ENCODE measurements around the gene SPRYD7.

The SPRYD7 gene

GRCh38 chr13:49898792-49899191, 37.3 kb downstream of the SPRYD7 start:
- Mint-ChIP-seq H3K4me3 (no peak overlapping the region), H3K27ac (no peak overlapping the region), H3K36me3 (ENCODE audit: low read depth) (no peaks in the 10 kb centered on the region), H3K4me1 (no peaks in the 10 kb centered on the region), H3K27me3 (ENCODE audit: low read depth) (no peaks in the 10 kb centered on the region), H3K9me3 (peaks cover 11% of the 10 kb centered on the region)
- TF ChIP-seq CTCF (IDR thresholded peaks at IDR 0.05; ENCODE audit: unreplicated experiment in 3 of 3): no peak

GRCh38 chr13:49897713-49898112, 38.4 kb downstream of the SPRYD7 start:
- TF ChIP-seq CTCF (IDR thresholded peaks at IDR 0.05; ENCODE audit: unreplicated experiment in 3 of 3): no peak
- H3K36me3 Mint-ChIP-seq (ENCODE audit: low read depth): no peaks in the 10 kb centered on the region
- no peaks in the 10 kb centered on the region for H3K4me1 Mint-ChIP-seq
- no peak overlapping the region for H3K4me3 Mint-ChIP-seq
- H3K27me3 Mint-ChIP-seq (ENCODE audit: low read depth): no peaks in the 10 kb centered on the region
- peaks cover 11% of the 10 kb centered on the region for H3K9me3 Mint-ChIP-seq
- no peak overlapping the region for H3K27ac Mint-ChIP-seq

DNA sequence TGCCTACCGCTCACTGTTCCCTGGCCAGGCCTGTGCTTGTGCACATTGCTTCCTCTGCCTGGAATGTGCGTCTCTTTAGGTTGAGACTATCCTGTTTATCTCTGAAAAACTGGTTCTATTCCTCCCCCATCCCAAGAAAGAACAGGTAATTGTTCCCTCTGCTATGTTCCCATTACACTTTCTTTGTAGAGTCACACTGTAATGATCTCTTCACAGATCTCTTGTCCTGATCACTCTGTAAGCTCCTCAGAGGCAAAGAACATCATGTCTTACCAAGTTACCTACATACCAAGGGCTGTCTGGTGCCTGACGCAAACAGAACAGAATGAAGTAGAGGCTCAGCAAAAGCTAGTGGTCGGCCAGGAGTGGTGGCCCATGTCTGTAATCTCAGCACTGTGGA, 40.3 kb downstream of the SPRYD7 start:
- Mint-ChIP-seq H3K4me3 (no peak overlapping the region), H3K27me3 (ENCODE audit: low read depth) (no peaks in the 10 kb centered on the region), H3K9me3 (peaks cover 11% of the 10 kb centered on the region), H3K4me1 (no peaks in the 10 kb centered on the region), H3K36me3 (ENCODE audit: low read depth) (no peaks in the 10 kb centered on the region), H3K27ac (no peak overlapping the region)
- no peak for TF ChIP-seq CTCF (IDR thresholded peaks at IDR 0.05; ENCODE audit: unreplicated experiment in 3 of 3)

- Mint-ChIP-seq H3K9me3 (peaks cover 15% of the 10 kb centered on the region), H3K27ac (no peak overlapping the region), H3K4me3 (no peak overlapping the region), H3K36me3 (ENCODE audit: low read depth) (no peaks in the 10 kb centered on the region), H3K4me1 (no peaks in the 10 kb centered on the region), H3K27me3 (ENCODE audit: low read depth) (no peaks in the 10 kb centered on the region)
- no peak for TF ChIP-seq CTCF (IDR thresholded peaks at IDR 0.05; ENCODE audit: unreplicated experiment in 3 of 3)
These were observed 42.5 kb downstream of the SPRYD7 start for GRCh38 chr13:49893591-49893990.

DNA sequence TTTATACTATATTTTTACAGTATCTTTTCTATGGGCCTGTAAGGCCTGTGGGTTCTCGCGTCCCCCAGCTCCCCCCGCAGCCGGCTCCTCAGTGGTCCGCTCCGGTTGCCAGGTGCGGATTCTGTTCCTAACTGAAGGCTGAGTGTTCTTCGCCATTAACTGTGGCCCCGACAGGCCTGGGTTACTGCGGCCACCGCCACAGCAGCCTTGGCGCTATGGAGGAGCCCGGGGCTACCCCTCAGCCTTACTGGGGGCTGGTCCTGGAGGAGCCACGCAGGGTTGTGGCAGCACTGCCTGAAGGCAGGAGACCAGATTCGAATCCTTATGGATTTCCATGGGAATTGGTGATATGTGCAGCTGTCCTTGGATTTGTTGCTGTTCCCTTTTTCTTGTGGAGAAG, 45.8 kb downstream of the SPRYD7 start:
- no peak for TF ChIP-seq CTCF (IDR thresholded peaks at IDR 0.05; ENCODE audit: unreplicated experiment in 3 of 3)
- Mint-ChIP-seq H3K9me3 (peaks cover 12% of the 10 kb centered on the region), H3K4me3 (no peak overlapping the region), H3K36me3 (ENCODE audit: low read depth) (no peaks in the 10 kb centered on the region), H3K27me3 (ENCODE audit: low read depth) (no peaks in the 10 kb centered on the region), H3K27ac (no peak overlapping the region), H3K4me1 (no peaks in the 10 kb centered on the region)

GRCh38 chr13:49878682-49879081, 57.5 kb downstream of the SPRYD7 start:
- no peak overlapping the region for H3K27ac Mint-ChIP-seq
- peaks cover 9% of the 10 kb centered on the region for H3K36me3 Mint-ChIP-seq (ENCODE audit: low read depth)
- no peak for TF ChIP-seq CTCF (IDR thresholded peaks at IDR 0.05; ENCODE audit: unreplicated experiment in 3 of 3)
- no peaks in the 10 kb centered on the region for H3K4me1 Mint-ChIP-seq
- no peaks in the 10 kb centered on the region for H3K27me3 Mint-ChIP-seq (ENCODE audit: low read depth)
- H3K4me3 Mint-ChIP-seq: no peak overlapping the region
- peaks cover 53% of the 10 kb centered on the region for H3K9me3 Mint-ChIP-seq

Data from nephron (organoid).